K562 (cell line): ENCODE data around the gene TARS2. TPM values are rescaled to one million over a fixed set of nuclear protein-coding genes. Genes with fewer than 3 reads are reported as not detected.
A peak's percentile ranks its signal among the peaks of the same experiment; 100 is the strongest.

Source experiments
- BHLHE40 ChIP-seq: IDR thresholded peaks from 2 replicates; pipeline ENCODE4 v1.6.1; 2011; ENCODE audit warnings: low read length, improper control_type of control experiment
- CEBPB ChIP-seq: fragments of 450-650 bp; IDR thresholded peaks from 2 replicates; pipeline ENCODE4 v1.6.1; 2016; ENCODE audit warnings: missing genetic modification characterization, missing compliant biosample characterization
- CEBPG ChIP-seq, 3 experiments: fragments of 200-800 bp in 1 of 3; sonication (Bioruptor generic) in 1 of 3; sonication (generic) in 1 of 3; formaldehyde crosslinking in 1 of 3; IDR thresholded peaks in 2 of 3; conservative IDR thresholded peaks in 1 of 3; 2 replicates each; pipeline versions ENCODE4 v1.6.1 to v1.8.0; 2016 to 2022; ENCODE audit warnings: missing compliant biosample characterization in 2 of 3, missing genetic modification characterization in 2 of 3, mild to moderate bottlenecking in 1 of 3, missing genetic modification reagents in 1 of 3
- FOXJ2 ChIP-seq: fragments of 200-800 bp; sonication (Bioruptor generic); IDR thresholded peaks from 2 replicates; pipeline ENCODE4 v1.6.1; 2016; ENCODE audit warnings: missing genetic modification characterization, missing compliant biosample characterization
- HDAC6 ChIP-seq: IDR thresholded peaks from 2 replicates; pipeline ENCODE4 v1.6.1; 2012; ENCODE audit warnings: low read depth, mild to moderate bottlenecking, control low read depth, inconsistent platforms, low read length, moderate library complexity
- MCM7 ChIP-seq, 2 experiments: fragments of 450-650 bp; IDR thresholded peaks; 2 replicates each; pipeline ENCODE4 v1.6.1; 2016 to 2018
- NELFE ChIP-seq: IDR thresholded peaks from 2 replicates; pipeline ENCODE4 v1.6.1; 2011; ENCODE audit warnings: mild to moderate bottlenecking; ENCODE audit not compliant: insufficient read depth, insufficient read length
- PCBP2 ChIP-seq: fragments of 200-400 bp; formaldehyde crosslinking; IDR thresholded peaks from 2 replicates; pipeline ENCODE4 v1.6.1; 2018; ENCODE audit warnings: low read length, low read depth, mild to moderate bottlenecking, moderate library complexity; ENCODE audit not compliant: poor library complexity, severe bottlenecking
- POLR2B ChIP-seq: fragments of 450-650 bp; IDR thresholded peaks from 2 replicates; pipeline ENCODE4 v1.6.1; 2018; ENCODE audit warnings: low read depth; ENCODE audit not compliant: partially characterized antibody
- PPARD ChIP-seq: fragments of 250-450 bp; sonication (Bioruptor Pico); IDR thresholded peaks from 2 replicates; pipeline ENCODE4 v1.8.0; 2022; ENCODE audit warnings: inconsistent platforms, mild to moderate bottlenecking, moderate library complexity
- XRCC3 ChIP-seq: fragments of 450-650 bp; IDR thresholded peaks from 2 replicates; pipeline ENCODE4 v1.6.1; 2017; ENCODE audit warnings: mild to moderate bottlenecking, moderate library complexity
- ZNF124 ChIP-seq: sonication (generic); formaldehyde crosslinking; IDR thresholded peaks from 2 replicates; pipeline ENCODE4 v1.8.1; 2022; ENCODE audit warnings: missing genetic modification reagents
- ZNF431 ChIP-seq: sonication (generic); formaldehyde crosslinking; IDR thresholded peaks from 2 replicates; pipeline ENCODE4 v1.8.0; 2022; ENCODE audit warnings: mild to moderate bottlenecking, missing genetic modification reagents
- ZNF75A ChIP-seq: fragments of 450-650 bp; formaldehyde crosslinking; IDR thresholded peaks from 2 replicates; pipeline ENCODE4 v1.4.0; 2020; ENCODE audit warnings: mild to moderate bottlenecking
- polyA plus RNA-seq, 8 experiments: library from polyadenylated mRNA; depleted of rRNA in 4 of 8; stranded (reverse) in 5 of 8; unstranded in 3 of 8; fragments of >200 nt; fragmentation: Nextera tagmentation in 2 of 8; fragmentation: Illumina TruSeq in 1 of 8; extraction: Ambion mirVana in 2 of 8; extraction: Trizol in 1 of 8; gene quantifications; 2 replicates each; pipeline versions ENCODE4 v1.2.1 to v1.2.3, GENCODE V29; 2011 to 2014; ENCODE audit warnings: inconsistent platforms in 1 of 8, missing spikeins in 1 of 8
- total RNA-seq, 7 experiments: library from RNA; depleted of rRNA in 6 of 7; stranded (reverse); fragments of >200 nt in 6 of 7; fragmentation: Illumina TruSeq in 2 of 7; extraction: Trizol in 2 of 7; gene quantifications; 2 replicates each; pipeline versions ENCODE4 v1.2.1 to v1.2.3, GENCODE V29; 2011 to 2021; ENCODE audit warnings: low replicate concordance in 1 of 7
- TF ChIP-seq, protein P1 (sequence below): fragments of 250-450 bp; sonication (Bioruptor Pico); IDR thresholded peaks from 2 replicates; pipeline ENCODE4 v1.4.0; 2020; ENCODE audit warnings: borderline replicate concordance
- TF ChIP-seq, protein P2 (sequence below), 2 experiments: fragments of 150-350 bp in 1 of 2; IDR thresholded peaks; 2 replicates each; pipeline ENCODE4 v1.6.1; 2012 to 2016; ENCODE audit warnings: low read depth in 2 of 2, low read length in 2 of 2, mild to moderate bottlenecking in 1 of 2, moderate library complexity in 1 of 2
- TF ChIP-seq, protein P3 (sequence below), 2 experiments: fragments of 450-650 bp; IDR thresholded peaks; 2 replicates each; pipeline ENCODE4 v1.6.1; 2018; ENCODE audit warnings: mild to moderate bottlenecking in 2 of 2, low read depth in 1 of 2; ENCODE audit not compliant: partially characterized antibody in 2 of 2

The TARS2 gene
- total and polyA plus RNA-seq, 9 of the 15 experiments (the other 6 are each of a cell fraction or from before 2014, with no cell fraction given) = 17.0 to 64.2 (median 39.4) TPM

DNA sequence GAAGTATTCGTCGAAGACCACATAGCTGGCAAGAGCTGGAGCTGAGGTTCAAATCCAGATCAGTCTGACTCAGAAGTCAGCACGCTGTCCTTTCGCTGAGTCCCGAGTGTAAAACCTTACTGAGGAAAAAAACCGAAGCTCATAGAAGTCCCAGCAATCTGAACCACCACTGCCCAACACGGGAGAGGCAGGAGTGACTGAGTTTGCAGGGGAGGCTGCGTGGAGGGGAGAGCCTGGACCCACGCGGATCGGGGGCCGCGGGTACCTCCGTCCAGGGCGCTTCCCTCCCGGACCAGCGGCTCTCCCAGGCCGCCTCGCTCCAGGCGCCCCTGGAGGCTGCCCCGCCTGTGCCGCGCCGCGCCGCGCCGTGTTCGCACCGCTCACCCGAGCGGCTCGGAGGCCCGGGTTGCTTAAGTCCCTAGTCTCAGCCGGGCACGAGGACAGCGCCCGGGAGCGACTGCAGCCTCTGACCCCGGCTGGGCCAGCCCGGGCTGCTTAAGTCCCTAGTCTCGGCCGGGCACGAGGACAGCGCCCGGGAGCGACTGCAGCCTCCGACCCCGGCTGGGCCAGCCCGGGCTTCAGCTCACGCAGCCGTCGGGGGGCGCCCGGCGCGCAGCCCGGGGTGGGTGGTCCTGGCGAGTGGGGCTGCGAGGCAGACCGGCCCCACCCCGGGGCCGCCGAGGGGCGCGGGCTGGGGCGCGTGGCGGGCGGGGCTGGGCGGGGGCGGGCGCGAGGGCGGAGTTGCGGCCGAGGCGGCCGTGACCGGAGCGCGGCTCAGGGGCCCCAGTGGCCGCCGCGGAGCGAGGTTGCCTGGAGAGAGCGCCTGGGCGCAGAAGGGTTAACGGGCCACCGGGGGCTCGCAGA lies 61.6 kb downstream of the TARS2 start, which contains the start of gene ADAMTSL4 (continued):
- TF ChIP-seq, protein P1, sequence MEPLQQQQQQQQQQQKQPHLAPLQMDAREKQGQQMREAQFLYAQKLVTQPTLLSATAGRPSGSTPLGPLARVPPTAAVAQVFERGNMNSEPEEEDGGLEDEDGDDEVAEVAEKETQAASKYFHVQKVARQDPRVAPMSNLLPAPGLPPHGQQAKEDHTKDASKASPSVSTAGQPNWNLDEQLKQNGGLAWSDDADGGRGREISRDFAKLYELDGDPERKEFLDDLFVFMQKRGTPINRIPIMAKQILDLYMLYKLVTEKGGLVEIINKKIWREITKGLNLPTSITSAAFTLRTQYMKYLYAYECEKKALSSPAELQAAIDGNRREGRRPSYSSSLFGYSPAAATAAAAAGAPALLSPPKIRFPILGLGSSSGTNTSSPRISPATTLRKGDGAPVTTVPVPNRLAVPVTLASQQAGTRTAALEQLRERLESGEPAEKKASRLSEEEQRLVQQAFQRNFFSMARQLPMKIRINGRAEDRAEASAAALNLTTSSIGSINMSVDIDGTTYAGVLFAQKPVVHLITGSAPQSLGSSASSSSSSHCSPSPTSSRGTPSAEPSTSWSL (CRISPR knock-in tag) = no peak
- TF ChIP-seq CEBPB (tag) (peak; percentile 51), XRCC3 (no peak), PCBP2 (no peak), ZNF431 (CRISPR knock-in tag) (peak; percentile 71), CEBPG (CRISPR knock-in tag; IDR thresholded peaks at IDR 0.05) (peak; percentile 74), CEBPG (tag; conservative IDR thresholded peaks at IDR 0.05 in 1 of 2, IDR thresholded peaks at IDR 0.05 in 1 of 2) (peak in 1 of 2 experiments; percentile 67; a peak in 2 of 4 replicates), BHLHE40 (peak; percentile 55; the same call in 1 of the 2 replicates), HDAC6 (no peak), ZNF75A (no peak), NELFE (no peak), PPARD (CRISPR knock-in tag) (no peak), ZNF124 (CRISPR knock-in tag) (no peak), POLR2B (peak; percentile 63), FOXJ2 (tag) (no peak), MCM7 (IDR thresholded peaks at IDR 0.05) (no peak)
- TF ChIP-seq, protein P2, sequence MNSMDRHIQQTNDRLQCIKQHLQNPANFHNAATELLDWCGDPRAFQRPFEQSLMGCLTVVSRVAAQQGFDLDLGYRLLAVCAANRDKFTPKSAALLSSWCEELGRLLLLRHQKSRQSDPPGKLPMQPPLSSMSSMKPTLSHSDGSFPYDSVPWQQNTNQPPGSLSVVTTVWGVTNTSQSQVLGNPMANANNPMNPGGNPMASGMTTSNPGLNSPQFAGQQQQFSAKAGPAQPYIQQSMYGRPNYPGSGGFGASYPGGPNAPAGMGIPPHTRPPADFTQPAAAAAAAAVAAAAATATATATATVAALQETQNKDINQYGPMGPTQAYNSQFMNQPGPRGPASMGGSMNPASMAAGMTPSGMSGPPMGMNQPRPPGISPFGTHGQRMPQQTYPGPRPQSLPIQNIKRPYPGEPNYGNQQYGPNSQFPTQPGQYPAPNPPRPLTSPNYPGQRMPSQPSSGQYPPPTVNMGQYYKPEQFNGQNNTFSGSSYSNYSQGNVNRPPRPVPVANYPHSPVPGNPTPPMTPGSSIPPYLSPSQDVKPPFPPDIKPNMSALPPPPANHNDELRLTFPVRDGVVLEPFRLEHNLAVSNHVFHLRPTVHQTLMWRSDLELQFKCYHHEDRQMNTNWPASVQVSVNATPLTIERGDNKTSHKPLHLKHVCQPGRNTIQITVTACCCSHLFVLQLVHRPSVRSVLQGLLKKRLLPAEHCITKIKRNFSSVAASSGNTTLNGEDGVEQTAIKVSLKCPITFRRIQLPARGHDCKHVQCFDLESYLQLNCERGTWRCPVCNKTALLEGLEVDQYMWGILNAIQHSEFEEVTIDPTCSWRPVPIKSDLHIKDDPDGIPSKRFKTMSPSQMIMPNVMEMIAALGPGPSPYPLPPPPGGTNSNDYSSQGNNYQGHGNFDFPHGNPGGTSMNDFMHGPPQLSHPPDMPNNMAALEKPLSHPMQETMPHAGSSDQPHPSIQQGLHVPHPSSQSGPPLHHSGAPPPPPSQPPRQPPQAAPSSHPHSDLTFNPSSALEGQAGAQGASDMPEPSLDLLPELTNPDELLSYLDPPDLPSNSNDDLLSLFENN (IDR thresholded peaks at IDR 0.05; ENCODE audit: low read depth in 2 of 2, low read length in 2 of 2) = no peak; a peak in 1 of 4 replicates
- TF ChIP-seq, protein P3, sequence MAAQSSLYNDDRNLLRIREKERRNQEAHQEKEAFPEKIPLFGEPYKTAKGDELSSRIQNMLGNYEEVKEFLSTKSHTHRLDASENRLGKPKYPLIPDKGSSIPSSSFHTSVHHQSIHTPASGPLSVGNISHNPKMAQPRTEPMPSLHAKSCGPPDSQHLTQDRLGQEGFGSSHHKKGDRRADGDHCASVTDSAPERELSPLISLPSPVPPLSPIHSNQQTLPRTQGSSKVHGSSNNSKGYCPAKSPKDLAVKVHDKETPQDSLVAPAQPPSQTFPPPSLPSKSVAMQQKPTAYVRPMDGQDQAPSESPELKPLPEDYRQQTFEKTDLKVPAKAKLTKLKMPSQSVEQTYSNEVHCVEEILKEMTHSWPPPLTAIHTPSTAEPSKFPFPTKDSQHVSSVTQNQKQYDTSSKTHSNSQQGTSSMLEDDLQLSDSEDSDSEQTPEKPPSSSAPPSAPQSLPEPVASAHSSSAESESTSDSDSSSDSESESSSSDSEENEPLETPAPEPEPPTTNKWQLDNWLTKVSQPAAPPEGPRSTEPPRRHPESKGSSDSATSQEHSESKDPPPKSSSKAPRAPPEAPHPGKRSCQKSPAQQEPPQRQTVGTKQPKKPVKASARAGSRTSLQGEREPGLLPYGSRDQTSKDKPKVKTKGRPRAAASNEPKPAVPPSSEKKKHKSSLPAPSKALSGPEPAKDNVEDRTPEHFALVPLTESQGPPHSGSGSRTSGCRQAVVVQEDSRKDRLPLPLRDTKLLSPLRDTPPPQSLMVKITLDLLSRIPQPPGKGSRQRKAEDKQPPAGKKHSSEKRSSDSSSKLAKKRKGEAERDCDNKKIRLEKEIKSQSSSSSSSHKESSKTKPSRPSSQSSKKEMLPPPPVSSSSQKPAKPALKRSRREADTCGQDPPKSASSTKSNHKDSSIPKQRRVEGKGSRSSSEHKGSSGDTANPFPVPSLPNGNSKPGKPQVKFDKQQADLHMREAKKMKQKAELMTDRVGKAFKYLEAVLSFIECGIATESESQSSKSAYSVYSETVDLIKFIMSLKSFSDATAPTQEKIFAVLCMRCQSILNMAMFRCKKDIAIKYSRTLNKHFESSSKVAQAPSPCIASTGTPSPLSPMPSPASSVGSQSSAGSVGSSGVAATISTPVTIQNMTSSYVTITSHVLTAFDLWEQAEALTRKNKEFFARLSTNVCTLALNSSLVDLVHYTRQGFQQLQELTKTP (IDR thresholded peaks at IDR 0.05; ENCODE audit: low read depth in 1 of 2, partially characterized antibody in 2 of 2) = no peak
